Measurements from ENCODE around the gene RSBN1. TPM values are rescaled to one million over a fixed set of nuclear protein-coding genes. Genes with fewer than 3 reads are reported as not detected.
"Not testable (repeated sequence)": the region's sequence is repeated elsewhere in the genome, so short reads cannot be mapped to it uniquely, and the experiment has no call there.

RSBN1 gene
- total RNA-seq, 1 donor from 2014 or later: 11.8 TPM

DNA sequence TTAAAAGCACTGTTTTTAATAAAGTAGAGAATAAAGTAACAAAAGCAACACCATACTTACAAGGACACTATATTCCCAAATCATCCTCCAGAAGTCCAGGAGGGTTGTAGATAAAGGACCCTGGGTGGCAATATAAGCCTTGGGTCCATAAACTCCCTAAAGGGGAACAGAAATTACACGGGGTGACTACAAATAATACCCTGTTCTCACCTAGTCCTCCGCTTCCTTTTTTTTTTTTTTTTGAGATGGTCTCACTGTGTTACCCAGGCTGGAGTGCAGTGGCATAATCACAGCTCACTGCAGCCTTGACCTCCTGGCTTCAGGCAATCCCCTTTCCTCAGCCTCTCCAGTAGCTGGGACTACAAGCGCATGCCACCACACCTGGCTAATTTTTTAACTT lies 46.1 kb upstream of the RSBN1 start:
- Mint-ChIP-seq H3K9me3 (ENCODE audit: low read depth) (no peaks in the 10 kb centered on the region), H3K4me1 (ENCODE audit: low read depth) (peaks cover 33% of the 10 kb centered on the region), H3K4me3 (ENCODE audit: unreplicated experiment) (no peak overlapping the region), H3K27me3 (ENCODE audit: low read depth) (no peaks in the 10 kb centered on the region), H3K36me3 (ENCODE audit: low read depth) (no peaks in the 10 kb centered on the region), H3K27ac (ENCODE audit: unreplicated experiment) (no peak overlapping the region)
- TF ChIP-seq CTCF (IDR thresholded peaks at IDR 0.05): no peak
- DNase-seq (ENCODE audit: low spot score): no peak

DNA sequence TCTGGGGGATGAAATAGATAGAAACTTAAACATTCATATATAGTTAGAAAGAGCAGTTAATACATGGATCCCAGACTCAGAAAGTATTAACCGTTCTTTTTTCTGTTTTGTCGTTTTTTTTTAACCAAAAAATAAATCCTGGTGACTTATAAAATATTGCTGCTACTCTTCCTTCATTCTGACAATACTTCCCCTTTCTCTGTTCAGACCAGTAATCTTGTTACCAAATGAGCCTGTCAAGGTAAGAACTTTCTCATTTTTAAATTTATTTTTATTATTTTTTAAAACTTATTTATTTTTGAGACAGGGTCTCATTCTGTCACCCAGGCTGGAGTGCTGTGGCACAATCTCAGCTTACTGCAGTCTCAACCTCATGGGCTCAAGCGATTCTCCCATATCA lies 45.5 kb upstream of the RSBN1 start:
- Mint-ChIP-seq H3K27ac (ENCODE audit: unreplicated experiment) (no peak overlapping the region), H3K27me3 (ENCODE audit: low read depth) (no peaks in the 10 kb centered on the region), H3K4me1 (ENCODE audit: low read depth) (peaks cover 33% of the 10 kb centered on the region), H3K36me3 (ENCODE audit: low read depth) (no peaks in the 10 kb centered on the region), H3K9me3 (ENCODE audit: low read depth) (no peaks in the 10 kb centered on the region), H3K4me3 (ENCODE audit: unreplicated experiment) (no peak overlapping the region)
- DNase-seq (ENCODE audit: low spot score): no peak
- TF ChIP-seq CTCF (IDR thresholded peaks at IDR 0.05): no peak

GRCh38 chr1:113856401-113856790 lies 44.1 kb upstream of the RSBN1 start:
- no peak for TF ChIP-seq CTCF (IDR thresholded peaks at IDR 0.05)
- Mint-ChIP-seq H3K9me3 (ENCODE audit: low read depth) (no peaks in the 10 kb centered on the region), H3K4me1 (ENCODE audit: low read depth) (peaks cover 26% of the 10 kb centered on the region), H3K4me3 (ENCODE audit: unreplicated experiment) (no peak overlapping the region), H3K36me3 (ENCODE audit: low read depth) (no peaks in the 10 kb centered on the region), H3K27me3 (ENCODE audit: low read depth) (no peaks in the 10 kb centered on the region), H3K27ac (ENCODE audit: unreplicated experiment) (peak overlapping the region; percentile 49)
- no peak for DNase-seq (ENCODE audit: low spot score)

- TF ChIP-seq CTCF (IDR thresholded peaks at IDR 0.05): no peak
- Mint-ChIP-seq H3K27ac (ENCODE audit: unreplicated experiment) (no peak overlapping the region), H3K4me1 (ENCODE audit: low read depth) (peaks cover 22% of the 10 kb centered on the region), H3K27me3 (ENCODE audit: low read depth) (no peaks in the 10 kb centered on the region), H3K4me3 (ENCODE audit: unreplicated experiment) (no peak overlapping the region), H3K9me3 (ENCODE audit: low read depth) (no peaks in the 10 kb centered on the region), H3K36me3 (ENCODE audit: low read depth) (no peaks in the 10 kb centered on the region)
- DNase-seq (ENCODE audit: low spot score): no peak
Measured at GRCh38 chr1:113855630-113856400, 43.5 kb upstream of the RSBN1 start.

GRCh38 chr1:113854234-113854633 lies 42.0 kb upstream of the RSBN1 start:
- no peak for TF ChIP-seq CTCF (IDR thresholded peaks at IDR 0.05)
- no peaks in the 10 kb centered on the region for H3K9me3 Mint-ChIP-seq (ENCODE audit: low read depth)
- no peak overlapping the region for H3K4me3 Mint-ChIP-seq (ENCODE audit: unreplicated experiment)
- H3K27ac Mint-ChIP-seq (ENCODE audit: unreplicated experiment): no peak overlapping the region
- no peaks in the 10 kb centered on the region for H3K36me3 Mint-ChIP-seq (ENCODE audit: low read depth)
- DNase-seq (ENCODE audit: low spot score): no peak
- no peaks in the 10 kb centered on the region for H3K27me3 Mint-ChIP-seq (ENCODE audit: low read depth)
- peaks cover 10% of the 10 kb centered on the region for H3K4me1 Mint-ChIP-seq (ENCODE audit: low read depth)

GRCh38 chr1:113852694-113853093 lies 40.4 kb upstream of the RSBN1 start:
- not testable (repeated sequence) for H3K36me3 Mint-ChIP-seq (ENCODE audit: low read depth); H3K27ac Mint-ChIP-seq (ENCODE audit: unreplicated experiment); H3K27me3 Mint-ChIP-seq (ENCODE audit: low read depth); H3K9me3 Mint-ChIP-seq (ENCODE audit: low read depth); DNase-seq (ENCODE audit: low spot score); H3K4me3 Mint-ChIP-seq (ENCODE audit: unreplicated experiment)
- peaks cover 10% of the 10 kb centered on the region for H3K4me1 Mint-ChIP-seq (ENCODE audit: low read depth)
